Fibroblast of lung (primary cell): ENCODE results near the gene ELK1. TPM values are rescaled to one million over a fixed set of nuclear protein-coding genes. Genes with fewer than 3 reads are reported as not detected.

Source experiments
- DNase-seq, 2 donors: peaks; one replicate each; pipeline versions ENCODE4 v3.0.0 to v3.0.0-alpha.2; 2010; ENCODE audit warnings: low read depth in 2 of 2
- H2AFZ ChIP-seq: 2 replicates; pipeline ENCODE4 v1.5.1; 2012; ENCODE audit warnings: low read length, control low read depth, inconsistent platforms
- H3K27ac ChIP-seq: 2 replicates; pipeline ENCODE4 v1.5.1; 2011; ENCODE audit warnings: low read length, control low read depth; ENCODE audit not compliant: insufficient read depth
- H3K27me3 ChIP-seq: 2 replicates; pipeline ENCODE4 v1.5.1; 2011; ENCODE audit warnings: mild to moderate bottlenecking, low read length; ENCODE audit not compliant: control insufficient read depth, insufficient read depth
- H3K36me3 ChIP-seq: 2 replicates; pipeline ENCODE4 v1.5.1; 2011; ENCODE audit warnings: low read length; ENCODE audit not compliant: control insufficient read depth, insufficient read depth
- H3K4me1 ChIP-seq: 2 replicates; pipeline ENCODE4 v1.5.1; 2011; ENCODE audit warnings: low read length; ENCODE audit not compliant: control insufficient read depth, insufficient read depth; ENCODE audit errors: extremely low read depth
- H3K4me2 ChIP-seq: 2 replicates; pipeline ENCODE4 v1.5.1; 2011; ENCODE audit warnings: low read length, control low read depth; ENCODE audit not compliant: insufficient read depth; ENCODE audit errors: extremely low read depth
- H3K4me3 ChIP-seq, 4 experiments: fragments of 200-600 bp in 1 of 4; sonication (generic) in 1 of 4; replicated peaks in 1 of 4; 2 replicates each; pipeline ENCODE4 v1.5.1; 2011 to 2016; ENCODE audit warnings: low read length in 4 of 4, low read depth in 3 of 4, mild to moderate bottlenecking in 3 of 4, control low read depth in 2 of 4, inconsistent platforms in 1 of 4, mixed read lengths in 1 of 4; ENCODE audit not compliant: insufficient read depth in 1 of 4; ENCODE audit errors: control extremely low read depth in 1 of 4
- H3K79me2 ChIP-seq: 2 replicates; pipeline ENCODE4 v1.5.1; 2012; ENCODE audit warnings: mild to moderate bottlenecking, low read length, inconsistent platforms; ENCODE audit not compliant: control insufficient read depth, insufficient read depth
- H3K9ac ChIP-seq: 2 replicates; pipeline ENCODE4 v1.5.1; 2011; ENCODE audit warnings: mild to moderate bottlenecking, low read length, control low read depth; ENCODE audit not compliant: insufficient read depth
- H3K9me3 ChIP-seq: 2 replicates; pipeline ENCODE4 v1.5.1; 2012; ENCODE audit warnings: low read depth, low read length; ENCODE audit not compliant: control insufficient read depth, insufficient read depth
- H4K20me1 ChIP-seq: 2 replicates; pipeline ENCODE4 v1.5.1; 2011; ENCODE audit warnings: low read length; ENCODE audit not compliant: control insufficient read depth, insufficient read depth; ENCODE audit errors: extremely low read depth
- EZH2 ChIP-seq: IDR thresholded peaks from 2 replicates; pipeline ENCODE4 v1.5.1; 2012; ENCODE audit warnings: low read length, control low read depth, mild to moderate bottlenecking; ENCODE audit errors: missing control alignments
- polyA plus RNA-seq, 2 donors: library from polyadenylated mRNA; depleted of rRNA in 1 of 2; stranded (reverse) in 1 of 2; unstranded in 1 of 2; fragments of >200 nt; gene quantifications; 2 replicates each; pipeline ENCODE4 v1.2.1, GENCODE V29; 2011 to 2012; ENCODE audit warnings: missing spikeins in 1 of 2
- total RNA-seq: library from RNA; depleted of rRNA; stranded (reverse); fragments of >200 nt; gene quantifications from 2 replicates; pipeline ENCODE4 v1.2.1, GENCODE V29; 2014
- TF ChIP-seq, protein P1 (sequence below), 2 donors: IDR thresholded peaks in 1 of 2; conservative IDR thresholded peaks in 1 of 2; 1 replicate in 1 of 2; 2 replicates in 1 of 2; pipeline ENCODE4 v1.5.1; 2011 to 2012; ENCODE audit warnings: low read length in 2 of 2, control low read depth in 1 of 2, inconsistent platforms in 1 of 2, low read depth in 1 of 2, mild to moderate bottlenecking in 1 of 2

ELK1 gene
- total and polyA plus RNA-seq, 2 donors (not counting 1 experiment from before 2014, with no cell fraction given) = 13.9 to 25.3 TPM

GRCh38 chrX:47662144-47662657, 11.8 kb upstream of the ELK1 start:
- H3K4me1 ChIP-seq = peaks cover 2% of the 10 kb centered on the region
- peak; percentile 77 to 87 for DNase-seq
- H3K36me3 ChIP-seq = no peaks in the 10 kb centered on the region
- H3K27ac ChIP-seq = peak overlapping the region; percentile 76
- no peak for TF ChIP-seq EZH2
- TF ChIP-seq, protein P1, sequence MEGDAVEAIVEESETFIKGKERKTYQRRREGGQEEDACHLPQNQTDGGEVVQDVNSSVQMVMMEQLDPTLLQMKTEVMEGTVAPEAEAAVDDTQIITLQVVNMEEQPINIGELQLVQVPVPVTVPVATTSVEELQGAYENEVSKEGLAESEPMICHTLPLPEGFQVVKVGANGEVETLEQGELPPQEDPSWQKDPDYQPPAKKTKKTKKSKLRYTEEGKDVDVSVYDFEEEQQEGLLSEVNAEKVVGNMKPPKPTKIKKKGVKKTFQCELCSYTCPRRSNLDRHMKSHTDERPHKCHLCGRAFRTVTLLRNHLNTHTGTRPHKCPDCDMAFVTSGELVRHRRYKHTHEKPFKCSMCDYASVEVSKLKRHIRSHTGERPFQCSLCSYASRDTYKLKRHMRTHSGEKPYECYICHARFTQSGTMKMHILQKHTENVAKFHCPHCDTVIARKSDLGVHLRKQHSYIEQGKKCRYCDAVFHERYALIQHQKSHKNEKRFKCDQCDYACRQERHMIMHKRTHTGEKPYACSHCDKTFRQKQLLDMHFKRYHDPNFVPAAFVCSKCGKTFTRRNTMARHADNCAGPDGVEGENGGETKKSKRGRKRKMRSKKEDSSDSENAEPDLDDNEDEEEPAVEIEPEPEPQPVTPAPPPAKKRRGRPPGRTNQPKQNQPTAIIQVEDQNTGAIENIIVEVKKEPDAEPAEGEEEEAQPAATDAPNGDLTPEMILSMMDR (conservative IDR thresholded peaks at IDR 0.05 in 1 of 2, IDR thresholded peaks at IDR 0.05 in 1 of 2; ENCODE audit: low read depth in 1 of 2, low read length in 2 of 2) = no peak
- no peaks in the 10 kb centered on the region for H3K9me3 ChIP-seq
- no peak overlapping the region for H2AFZ ChIP-seq
- no peaks in the 10 kb centered on the region for H4K20me1 ChIP-seq
- no peak overlapping the region for H3K4me3 ChIP-seq
- H3K4me2 ChIP-seq = peak overlapping the region; percentile 64
- H3K79me2 ChIP-seq = peaks cover 4% of the 10 kb centered on the region
- no peaks in the 10 kb centered on the region for H3K27me3 ChIP-seq
- H3K9ac ChIP-seq = peak overlapping the region; percentile 2

DNA sequence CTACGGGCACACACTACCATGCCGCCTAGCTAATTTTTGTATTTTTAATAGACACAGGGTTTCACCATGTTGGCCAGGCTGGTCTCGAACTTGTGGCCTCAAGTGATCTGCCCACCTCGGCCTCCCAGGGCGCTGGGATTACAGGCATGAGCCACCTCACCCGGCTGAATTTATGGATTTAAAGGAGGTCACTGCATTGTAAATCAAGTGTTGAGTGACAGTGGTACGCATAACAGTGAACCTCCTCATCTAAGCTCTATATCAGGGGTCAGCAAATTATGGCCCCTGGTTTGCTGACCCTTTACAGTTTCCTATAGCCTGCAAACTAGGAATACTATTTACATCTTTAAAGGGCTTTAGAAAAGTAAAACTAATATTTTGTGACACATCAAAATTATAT, 11.2 kb upstream of the ELK1 start:
- Histone ChIP-seq H3K36me3 (no peaks in the 10 kb centered on the region), H2AFZ (no peak overlapping the region), H3K79me2 (peaks cover 4% of the 10 kb centered on the region), H3K9me3 (no peaks in the 10 kb centered on the region), H3K27ac (peak overlapping the region; percentile 76), H3K9ac (no peak overlapping the region), H3K4me2 (no peak overlapping the region), H3K4me1 (peaks cover 2% of the 10 kb centered on the region), H4K20me1 (no peaks in the 10 kb centered on the region), H3K4me3 (no peak overlapping the region), H3K27me3 (no peaks in the 10 kb centered on the region)
- no peak for DNase-seq
- TF ChIP-seq, protein P1 (conservative IDR thresholded peaks at IDR 0.05 in 1 of 2, IDR thresholded peaks at IDR 0.05 in 1 of 2; ENCODE audit: low read depth in 1 of 2, low read length in 2 of 2) = no peak
- TF ChIP-seq EZH2 = no peak

- Histone ChIP-seq H3K4me3 (peak overlapping the region; percentile 35 to 94 (median 64)), H2AFZ (peak overlapping the region; percentile 7), H3K36me3 (no peaks in the 10 kb centered on the region), H4K20me1 (no peaks in the 10 kb centered on the region), H3K9me3 (no peaks in the 10 kb centered on the region), H3K79me2 (peaks cover 4% of the 10 kb centered on the region), H3K9ac (no peak overlapping the region), H3K4me2 (peak overlapping the region; percentile 71), H3K27ac (peak overlapping the region; percentile 99), H3K4me1 (peaks cover 2% of the 10 kb centered on the region), H3K27me3 (no peaks in the 10 kb centered on the region)
- TF ChIP-seq, protein P1 (conservative IDR thresholded peaks at IDR 0.05 in 1 of 2, IDR thresholded peaks at IDR 0.05 in 1 of 2; ENCODE audit: low read depth in 1 of 2, low read length in 2 of 2) = no peak
- no peak for DNase-seq
Observed at GRCh38 chrX:47659421-47659726, 9.0 kb upstream of the ELK1 start.
